Breast epithelium (tissue), 4 donors: ENCODE data around the gene BIRC7. TPM values are rescaled to one million over a fixed set of nuclear protein-coding genes. Genes with fewer than 3 reads are reported as not detected.

Experiments used
- DNase-seq, 2 donors: peaks; one replicate each; pipeline ENCODE4 v3.0.0-alpha.2; 2019; ENCODE audit warnings: low spot score in 2 of 2
- H3K27ac ChIP-seq, 2 donors: fragments of 200-600 bp; sonication (generic) in 1 of 2; one replicate each; pipeline ENCODE4 v1.5.1; 2016 to 2019; ENCODE audit warnings: mild to moderate bottlenecking in 1 of 2
- H3K27me3 ChIP-seq, 2 donors: fragments of 200-600 bp; sonication (generic) in 1 of 2; one replicate each; pipeline versions ENCODE4 v1.5.1 to v1.6.0; 2017 to 2019; ENCODE audit warnings: control low read depth in 1 of 2, mild to moderate bottlenecking in 1 of 2
- H3K36me3 ChIP-seq: fragments of 200-600 bp; one replicate; pipeline ENCODE4 v1.5.1; 2019
- H3K4me1 ChIP-seq, 2 donors: fragments of 200-600 bp; sonication (generic); one replicate each; pipeline ENCODE4 v1.5.1; 2016 to 2019; ENCODE audit warnings: control low read depth in 1 of 2
- H3K4me3 ChIP-seq, 3 donors: fragments of 200-600 bp; sonication (generic); 1 replicate in 2 of 3; 2 replicates in 1 of 3; pipeline ENCODE4 v1.5.1; 2016 to 2019; ENCODE audit warnings: mild to moderate bottlenecking in 3 of 3, moderate library complexity in 2 of 3
- H3K9me3 ChIP-seq, 2 donors: fragments of 200-600 bp; sonication (generic) in 1 of 2; one replicate each; pipeline ENCODE4 v1.5.1; 2016 to 2019; ENCODE audit warnings: control low read depth in 1 of 2
- CTCF ChIP-seq, 3 donors: fragments of 450-650 bp; IDR thresholded peaks; one replicate each; pipeline ENCODE4 v1.5.1; 2016 to 2017; ENCODE audit warnings: antibody characterized with exemption in 3 of 3, mild to moderate bottlenecking in 3 of 3, moderate library complexity in 3 of 3
- POLR2A ChIP-seq: fragments of 450-650 bp; IDR thresholded peaks from one replicate; pipeline ENCODE4 v1.6.1; 2016; ENCODE audit warnings: antibody characterized with exemption, mild to moderate bottlenecking, moderate library complexity
- POLR2AphosphoS5 ChIP-seq, 3 donors: sonication (generic); formaldehyde crosslinking; IDR thresholded peaks; one replicate each; pipeline ENCODE4 v1.6.1; 2017; ENCODE audit warnings: antibody characterized with exemption in 3 of 3
- intact Hi-C: fragments of 100-400 bp; cut with DNase I; formaldehyde crosslinking; loops from one replicate; pipeline ENCODE4 v1.15.1; 2023; ENCODE audit warnings: low total_unique reads
- total RNA-seq, 3 donors: library from RNA; depleted of rRNA; stranded (reverse); fragments of >200 nt; gene quantifications; one replicate each; pipeline ENCODE4 v1.1.0, GENCODE V29; 2016

Gene BIRC7
- total RNA-seq, 3 donors from 2014 or later: 0.32 to 1.2 TPM; not detected in 1

GRCh38 chr20:63192721-63193120 is 43.0 kb upstream of the BIRC7 start:
- H3K4me3 ChIP-seq: no peak overlapping the region
- DNase-seq: no peak
- H3K9me3 ChIP-seq: no peaks in the 10 kb centered on the region
- intact Hi-C loops: no loop called here
- H3K27ac ChIP-seq: no peak overlapping the region
- TF ChIP-seq CTCF (IDR thresholded peaks at IDR 0.05) (no peak), POLR2A (no peak)
- no peaks in the 10 kb centered on the region for H3K27me3 ChIP-seq
- H3K4me1 ChIP-seq: no peaks in the 10 kb centered on the region
- no peaks in the 10 kb centered on the region for H3K36me3 ChIP-seq

- H3K27me3 ChIP-seq: no peaks in the 10 kb centered on the region
- intact Hi-C loops: no loop called here
- H3K4me1 ChIP-seq: no peaks in the 10 kb centered on the region
- no peak overlapping the region for H3K27ac ChIP-seq
- DNase-seq: no peak
- no peaks in the 10 kb centered on the region for H3K9me3 ChIP-seq
- H3K4me3 ChIP-seq: no peak overlapping the region
- H3K36me3 ChIP-seq: no peaks in the 10 kb centered on the region
- TF ChIP-seq CTCF (IDR thresholded peaks at IDR 0.05): no peak
- no peak for TF ChIP-seq POLR2A
- no peak for TF ChIP-seq POLR2AphosphoS5 (IDR thresholded peaks at IDR 0.05)
These were observed 41.5 kb upstream of the BIRC7 start for GRCh38 chr20:63194007-63194796.

- Histone ChIP-seq H3K9me3 (no peaks in the 10 kb centered on the region), H3K36me3 (no peaks in the 10 kb centered on the region), H3K4me1 (no peaks in the 10 kb centered on the region), H3K27ac (no peak overlapping the region), H3K4me3 (no peak overlapping the region), H3K27me3 (no peaks in the 10 kb centered on the region)
- no peak for TF ChIP-seq POLR2A
- no peak for TF ChIP-seq CTCF (IDR thresholded peaks at IDR 0.05)
- no peak for TF ChIP-seq POLR2AphosphoS5 (IDR thresholded peaks at IDR 0.05)
- no peak for DNase-seq
- intact Hi-C loops: loop anchor here (5.0 kb wide), 1 partner anchor 1002 kb away; no protein-coding TSS in a partner anchor
These were observed 40.9 kb upstream of the BIRC7 start for GRCh38 chr20:63194797-63195173.

GRCh38 chr20:63196768-63197470 is 38.8 kb upstream of the BIRC7 start:
- DNase-seq: no peak
- H3K27me3 ChIP-seq: no peaks in the 10 kb centered on the region
- H3K9me3 ChIP-seq: no peaks in the 10 kb centered on the region
- H3K36me3 ChIP-seq: no peaks in the 10 kb centered on the region
- H3K27ac ChIP-seq: no peak overlapping the region
- intact Hi-C loops: loop anchor here (5.0 kb wide), 1 partner anchor 1005 kb away; no protein-coding TSS in a partner anchor
- no peak overlapping the region for H3K4me3 ChIP-seq
- no peaks in the 10 kb centered on the region for H3K4me1 ChIP-seq
- no peak for TF ChIP-seq POLR2AphosphoS5 (IDR thresholded peaks at IDR 0.05)
- TF ChIP-seq POLR2A: no peak
- TF ChIP-seq CTCF (IDR thresholded peaks at IDR 0.05): no peak

GRCh38 chr20:63198606-63199005 is 37.1 kb upstream of the BIRC7 start:
- TF ChIP-seq CTCF (IDR thresholded peaks at IDR 0.05) (no peak), POLR2A (no peak), POLR2AphosphoS5 (IDR thresholded peaks at IDR 0.05) (no peak)
- Histone ChIP-seq H3K27ac (no peak overlapping the region), H3K9me3 (no peaks in the 10 kb centered on the region), H3K4me1 (no peaks in the 10 kb centered on the region), H3K4me3 (no peak overlapping the region), H3K27me3 (no peaks in the 10 kb centered on the region), H3K36me3 (no peaks in the 10 kb centered on the region)
- intact Hi-C loops: loop anchor here (5.0 kb wide), 1 partner anchor 1006 kb away; no protein-coding TSS in a partner anchor
- no peak for DNase-seq
